ENCODE data around the gene PGS1.
"Not testable (repeated sequence)": the region's sequence is repeated elsewhere in the genome, so short reads cannot be mapped to it uniquely, and the experiment has no call there.

PGS1 gene

DNA sequence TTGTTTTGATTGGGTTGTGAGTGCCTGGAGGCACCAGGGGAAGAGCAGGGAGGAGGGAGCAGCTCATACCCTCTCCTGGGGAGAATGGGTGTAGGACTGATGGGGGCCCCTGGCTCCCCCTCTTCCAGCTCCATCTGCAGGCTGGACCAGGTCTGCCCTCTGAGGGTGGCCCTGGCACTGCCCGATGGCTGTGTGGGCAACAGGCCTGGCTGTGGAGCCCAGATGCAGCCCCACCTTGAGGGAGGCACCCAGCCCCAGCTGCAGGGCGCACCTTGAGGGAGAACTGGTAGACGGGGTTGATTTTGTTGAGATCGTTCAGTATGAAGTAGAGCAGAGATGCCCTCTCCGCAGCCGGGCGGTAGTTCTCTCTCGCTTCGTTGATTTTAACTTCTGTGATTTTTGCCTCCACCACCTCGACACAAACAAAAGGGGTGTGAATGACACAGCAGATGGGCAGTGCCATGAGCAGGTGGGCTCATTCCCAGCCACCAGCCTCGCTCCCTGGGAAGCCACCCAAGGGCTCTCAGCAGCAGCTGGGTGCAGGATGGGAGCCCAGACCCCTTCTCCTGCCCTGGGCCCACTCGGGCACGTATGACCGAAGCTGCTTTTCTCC, 71.6 kb downstream of the PGS1 start:
- DNase-seq (ENCODE audit: low read depth) = no peak

DNA sequence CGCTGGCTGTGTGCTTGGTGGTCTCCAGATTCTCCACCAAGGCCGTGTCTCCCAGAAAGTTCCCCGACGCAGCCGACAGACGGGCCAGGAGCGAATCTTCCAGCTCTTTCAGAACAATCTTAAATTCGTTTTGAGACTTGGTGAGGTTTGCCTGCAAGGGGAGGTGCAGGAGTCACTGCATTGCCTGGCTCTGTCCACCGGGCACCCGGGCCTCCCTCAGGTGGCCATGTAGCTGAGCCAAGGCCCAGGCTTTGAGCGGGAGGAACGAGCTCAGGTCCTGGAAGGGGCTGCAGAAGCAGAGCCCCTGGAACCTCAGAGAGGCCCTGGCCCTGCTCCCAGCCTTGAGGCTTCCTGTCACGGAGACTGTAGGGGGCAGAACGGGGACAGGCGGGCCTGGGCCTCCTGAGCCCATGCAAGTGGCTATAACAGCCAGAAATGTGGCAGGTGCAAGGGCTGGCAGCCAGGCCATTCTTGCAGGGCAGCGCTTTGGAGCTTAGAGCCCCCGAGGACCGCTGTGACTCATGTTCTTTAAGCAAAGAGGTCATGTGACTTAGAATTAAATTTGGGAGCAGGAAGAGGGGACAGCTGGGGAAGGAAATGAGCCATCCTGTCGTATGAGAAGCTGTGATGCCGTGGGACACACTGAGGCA, 72.4 kb downstream of the PGS1 start:
- DNase-seq (ENCODE audit: low read depth) = no peak

- DNase-seq (ENCODE audit: low read depth) = no peak
These were observed 73.3 kb downstream of the PGS1 start for GRCh38 chr17:78451753-78452152.

GRCh38 chr17:78454346-78454745, 75.9 kb downstream of the PGS1 start:
- no peak for DNase-seq (ENCODE audit: low read depth)

GRCh38 chr17:78458091-78458490, 79.6 kb downstream of the PGS1 start:
- no peak for DNase-seq (ENCODE audit: low read depth)

DNA sequence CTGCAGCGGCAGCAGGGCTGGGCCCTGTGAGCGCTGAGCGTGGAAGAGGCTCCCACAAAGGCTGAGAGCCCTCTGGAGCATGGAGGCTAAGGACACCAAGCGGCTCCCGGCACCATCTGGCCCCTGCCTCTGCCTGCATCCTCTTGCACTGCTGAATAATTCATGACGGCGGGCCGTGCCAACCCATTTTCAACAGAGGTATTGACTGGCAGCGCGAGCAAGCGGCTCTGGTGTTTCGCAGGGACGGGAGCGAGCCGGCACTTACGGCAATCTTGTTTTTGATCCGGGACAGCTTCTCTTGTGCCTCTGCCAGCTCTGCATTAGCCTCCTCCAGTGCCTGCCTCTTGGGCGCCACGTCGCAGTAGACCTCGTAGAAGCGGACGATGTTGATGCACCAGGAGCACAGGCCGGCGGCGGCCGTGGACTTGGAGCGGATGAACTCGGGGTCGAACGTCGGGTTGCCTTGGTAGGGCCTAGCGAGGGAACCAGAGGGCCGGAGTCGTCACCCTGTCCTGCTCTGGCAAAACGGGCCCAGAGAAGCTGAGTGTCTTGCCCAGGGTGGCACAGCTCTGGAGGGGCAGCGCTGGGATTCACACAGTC, 80.4 kb downstream of the PGS1 start:
- DNase-seq (ENCODE audit: low read depth) = no peak

GRCh38 chr17:78459696-78460095, 81.2 kb downstream of the PGS1 start:
- DNase-seq (ENCODE audit: low read depth) = no peak

GRCh38 chr17:78460176-78460675, 81.8 kb downstream of the PGS1 start:
- no peak for DNase-seq (ENCODE audit: low read depth)

DNA sequence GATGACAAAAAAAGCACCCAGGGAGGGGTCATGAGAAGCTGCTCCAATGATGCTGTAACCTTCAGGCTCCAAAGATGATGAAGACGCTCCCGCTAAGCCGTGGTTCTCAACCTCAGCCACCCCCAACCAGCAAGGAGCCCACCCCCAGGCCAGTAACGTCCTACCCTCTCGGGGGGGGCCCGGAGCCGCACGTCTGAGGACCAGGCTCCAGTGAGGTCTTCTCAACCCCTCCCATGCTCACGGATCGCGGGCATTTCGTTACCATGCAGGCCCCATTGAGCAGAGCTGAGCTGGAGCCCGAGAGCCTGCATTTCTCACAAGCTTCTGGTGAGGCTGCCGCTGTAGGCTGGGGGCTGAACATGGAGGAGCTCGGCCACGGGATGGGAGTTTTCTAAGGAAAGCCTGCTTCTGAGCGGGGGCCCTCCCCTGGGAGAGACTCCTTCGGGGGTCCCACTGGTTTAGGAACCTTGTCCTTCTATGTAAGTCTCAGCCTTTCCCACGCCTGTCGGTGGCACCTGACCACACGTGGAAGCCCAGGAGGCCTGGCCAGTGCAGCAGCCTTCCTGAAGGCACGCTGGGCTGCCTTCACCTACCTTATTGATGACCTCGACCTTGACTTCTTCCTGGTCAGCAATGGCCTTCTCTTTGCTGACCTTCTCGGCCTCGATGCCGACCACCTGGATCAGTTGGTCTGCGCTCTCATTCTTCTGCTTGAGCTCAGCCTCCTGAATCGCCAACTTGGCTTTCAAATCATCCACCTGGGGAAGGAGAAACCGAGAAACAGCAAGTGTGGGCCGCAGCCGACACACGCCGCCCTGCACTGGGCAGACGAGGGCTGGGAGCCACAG, 82.7 kb downstream of the PGS1 start:
- DNase-seq (ENCODE audit: low read depth) = no peak

GRCh38 chr17:78461799-78462053, 83.3 kb downstream of the PGS1 start:
- DNase-seq (ENCODE audit: low read depth) = no peak

DNA sequence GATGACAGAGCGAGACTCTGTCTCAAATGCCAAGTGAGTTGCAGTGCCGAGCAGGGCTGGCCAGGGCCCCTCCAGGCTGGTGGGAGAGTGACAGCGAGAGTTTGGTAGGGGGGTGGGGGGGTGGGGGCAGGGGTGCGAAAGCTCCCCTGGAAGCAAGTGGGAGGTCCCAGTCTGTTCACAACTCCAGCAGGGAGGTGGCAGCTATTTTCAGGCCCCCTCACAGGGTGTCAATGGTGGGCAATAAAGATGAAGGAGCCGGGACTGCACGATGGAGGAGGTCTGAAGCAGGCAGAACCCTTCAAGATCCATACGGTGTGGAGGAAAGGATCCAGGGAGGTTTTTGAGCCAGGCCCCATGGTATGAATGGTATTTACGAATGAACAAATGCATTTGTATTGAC, 83.7 kb downstream of the PGS1 start:
- no peak for DNase-seq (ENCODE audit: low read depth)

DNA sequence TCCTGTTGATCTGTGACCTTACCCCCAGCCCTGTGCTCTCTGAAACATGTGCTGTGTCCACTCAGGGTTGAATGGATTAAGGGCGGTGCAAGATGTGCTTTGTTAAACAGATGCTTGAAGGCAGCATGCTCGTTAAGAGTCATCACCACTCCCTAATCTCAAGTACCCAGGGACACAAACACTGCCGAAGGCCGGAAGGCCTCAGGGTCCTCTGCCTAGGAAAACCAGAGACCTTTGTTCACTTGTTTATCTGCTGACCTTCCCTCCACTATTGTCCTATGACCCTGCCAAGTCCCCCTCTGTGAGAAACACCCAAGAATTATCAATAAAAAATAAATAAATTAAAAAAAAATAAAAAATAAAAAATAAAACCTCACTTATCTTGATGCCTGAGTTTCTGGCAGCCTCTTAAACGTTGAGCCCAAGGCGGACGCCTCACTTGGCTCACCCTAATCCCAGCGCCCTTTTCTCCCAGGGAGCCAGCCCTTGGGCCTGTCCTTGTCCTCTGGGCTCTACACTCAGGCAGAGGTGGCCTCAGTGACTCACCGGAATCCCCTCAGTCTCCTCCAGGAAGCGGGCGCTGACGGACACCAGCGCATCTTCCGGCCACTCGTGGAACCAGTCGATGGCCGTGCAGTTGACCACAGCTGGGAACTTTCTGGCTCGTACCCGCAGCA, 87.8 kb downstream of the PGS1 start:
- DNase-seq (ENCODE audit: low read depth) = not testable (repeated sequence)

DNA sequence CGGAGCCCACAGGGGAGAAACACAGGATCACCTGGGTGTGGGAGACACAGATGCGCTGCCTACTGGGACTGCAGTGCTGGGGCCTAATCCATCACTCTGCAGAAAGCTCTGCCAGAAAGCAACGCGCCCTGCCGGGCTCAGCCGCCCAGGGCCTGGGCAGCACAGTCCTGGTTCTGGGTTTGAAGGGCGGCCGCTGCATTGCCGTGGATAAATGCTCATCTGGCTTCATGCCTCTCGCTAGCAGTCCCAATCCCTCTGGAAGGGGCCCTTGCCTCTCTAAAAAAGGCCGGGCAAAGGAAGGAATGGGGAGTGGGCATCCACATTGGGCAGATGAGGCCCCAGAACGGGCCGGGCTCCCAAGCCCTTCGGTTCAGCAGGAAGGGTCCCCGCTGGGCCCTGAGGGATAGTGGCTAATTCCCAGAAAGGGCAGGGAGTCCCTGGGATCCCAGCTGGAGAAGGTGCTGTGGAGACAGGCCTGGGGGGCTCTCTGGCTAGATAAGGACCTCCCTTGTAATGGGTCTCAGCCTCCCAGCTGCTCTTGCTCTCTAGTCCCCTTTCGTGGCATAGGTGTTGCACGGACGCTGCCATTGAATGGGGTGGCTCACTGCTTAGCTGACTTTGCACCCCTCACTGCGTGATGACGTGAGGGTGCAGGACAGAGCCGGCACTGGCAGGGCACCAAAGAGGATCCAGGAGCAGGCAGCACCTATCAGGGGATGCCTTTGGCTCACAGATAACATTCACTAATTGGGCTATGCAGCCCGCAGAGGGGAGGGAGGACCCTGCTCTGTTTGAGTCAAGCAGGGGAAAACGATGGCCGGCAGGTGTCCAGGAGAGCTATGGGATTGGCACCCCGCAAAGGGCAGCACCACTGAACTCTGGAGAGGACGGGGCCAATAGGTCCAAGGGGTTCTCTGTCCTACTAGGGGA, 88.6 kb downstream of the PGS1 start:
- no peak for DNase-seq (ENCODE audit: low read depth)

- DNase-seq (ENCODE audit: low read depth) = no peak
These were observed 89.9 kb downstream of the PGS1 start for GRCh38 chr17:78468366-78468765.

DNA sequence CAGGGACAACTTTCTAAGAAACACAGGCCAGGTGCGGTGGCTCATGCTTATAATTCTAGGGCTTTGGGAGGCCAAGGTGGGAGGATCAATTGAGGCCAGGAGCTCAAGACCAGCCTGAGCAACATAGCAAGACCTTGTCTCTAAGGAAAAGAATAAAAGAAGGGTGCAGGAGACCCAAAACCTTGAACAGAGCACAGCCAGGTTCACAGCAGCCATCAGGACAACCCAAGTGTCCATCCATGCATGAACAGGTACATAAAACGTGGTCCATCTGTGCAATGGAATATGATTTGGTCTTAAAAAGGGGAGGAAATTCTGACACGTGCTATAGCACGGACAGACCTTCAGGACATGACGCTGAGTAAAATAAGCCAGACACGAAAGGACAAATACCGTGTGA, 91.0 kb downstream of the PGS1 start:
- DNase-seq (ENCODE audit: low read depth) = no peak

GRCh38 chr17:78471635-78472034, 93.2 kb downstream of the PGS1 start:
- no peak for DNase-seq (ENCODE audit: low read depth)

DNA sequence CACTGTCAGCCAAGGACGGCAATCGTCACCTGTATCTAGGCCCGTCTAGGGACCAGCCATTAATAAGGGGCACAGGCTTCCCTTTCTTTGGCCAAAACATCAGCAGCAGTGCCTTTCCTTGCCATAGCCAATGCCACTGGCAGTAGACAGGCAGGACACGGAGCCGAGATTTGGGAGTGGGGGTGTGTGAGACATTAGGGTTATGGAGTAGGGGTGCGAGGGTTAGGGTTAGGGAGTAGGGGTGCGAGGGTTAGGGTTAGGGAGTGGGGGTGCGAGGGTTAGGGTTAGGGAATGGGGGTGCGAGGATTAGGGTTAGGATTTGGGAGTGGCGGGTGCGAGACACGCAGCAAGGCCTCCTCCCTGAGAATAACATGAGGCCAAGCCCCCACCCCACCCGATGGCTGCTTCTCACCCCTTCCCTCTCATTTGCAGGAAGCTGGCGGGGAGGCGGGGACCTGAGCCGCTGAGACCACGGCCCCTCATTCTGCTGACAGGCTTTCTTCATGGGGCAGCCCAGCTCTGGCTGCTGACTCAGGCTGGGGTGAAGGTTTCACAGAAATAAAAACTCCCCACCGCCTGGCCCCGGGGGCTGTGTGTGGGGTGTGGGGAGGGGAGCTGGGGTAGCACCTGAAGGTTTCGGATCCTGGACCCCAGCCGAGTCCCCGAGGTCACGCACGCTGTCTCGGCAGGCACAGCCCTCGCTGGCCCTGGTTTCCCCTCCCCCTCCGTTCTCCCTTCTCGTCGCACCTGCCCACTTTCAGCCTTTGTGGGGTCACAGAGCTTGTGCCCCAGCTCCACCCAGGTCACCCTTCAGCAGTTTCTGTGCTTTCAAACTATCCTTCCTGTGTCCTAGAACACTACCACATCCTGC, 93.8 kb downstream of the PGS1 start:
- no peak for DNase-seq (ENCODE audit: low read depth)

- no peak for DNase-seq (ENCODE audit: low read depth)
These were observed 95.6 kb downstream of the PGS1 start for GRCh38 chr17:78473951-78474613.

All from non-pigmented ciliary epithelial cell (primary cell).